Left lung (tissue), 10 donors: Measurements from ENCODE around the gene MED7. TPM values are rescaled to one million over a fixed set of nuclear protein-coding genes. Genes with fewer than 3 reads are reported as not detected.
A peak's percentile ranks its signal among the peaks of the same experiment; 100 is the strongest.

Experiments used
- ATAC-seq: fragments of 200-7000 bp; cut with Tn5 transposase; one replicate; pipeline ENCODE4 v1.9.1; 2020; ENCODE audit warnings: moderate library complexity
- DNase-seq, 4 donors: peaks; one replicate each; pipeline ENCODE4 v3.0.0-alpha.2; 2013 to 2020
- H3K27ac ChIP-seq, 2 donors: fragments of 200-600 bp; sonication (generic) in 1 of 2; one replicate each; pipeline versions ENCODE4 v1.5.0 to v1.8.0; 2020 to 2021
- H3K27me3 ChIP-seq, 2 donors: fragments of 200-600 bp; sonication (generic) in 1 of 2; one replicate each; pipeline versions ENCODE4 v1.5.0 to v1.8.0; 2020 to 2021
- H3K36me3 ChIP-seq, 2 donors: fragments of 200-600 bp; sonication (generic) in 1 of 2; one replicate each; pipeline versions ENCODE4 v1.5.0 to v1.8.0; 2020 to 2021
- H3K4me1 ChIP-seq, 2 donors: fragments of 200-600 bp; one replicate each; pipeline ENCODE4 v1.8.0; 2021
- H3K4me3 ChIP-seq, 2 donors: fragments of 200-600 bp; sonication (generic) in 1 of 2; one replicate each; pipeline versions ENCODE4 v1.5.0 to v1.8.0; 2020 to 2021; ENCODE audit warnings: mild to moderate bottlenecking in 1 of 2
- H3K9me3 ChIP-seq, 2 donors: fragments of 200-600 bp; sonication (generic) in 1 of 2; one replicate each; pipeline versions ENCODE4 v1.5.0 to v1.8.0; 2020 to 2021
- intact Hi-C, 2 donors: fragments of 100-400 bp; cut with DNase I; formaldehyde crosslinking; loops; one replicate each; pipeline versions ENCODE4 v1.11.2 to v1.14.2; 2022
- polyA plus RNA-seq, 6 donors: library from polyadenylated mRNA; unstranded; fragments of 120-200 nt; gene quantifications; one replicate each; pipeline ENCODE4 v1.2.1, GENCODE V29; 2013; ENCODE audit not compliant: insufficient read length in 6 of 6
- total RNA-seq, 2 donors: library from RNA; stranded (reverse); fragmentation: NEBNext Ultra II Directional; extraction: Animal tissue kit (Norgen Biotek cat#: 25700); gene quantifications; one replicate each; pipeline ENCODE4 v1.2.1, GENCODE V29; 2021
- TF ChIP-seq, protein P1 (sequence below), 2 donors: fragments of 200-600 bp; sonication (generic) in 1 of 2; IDR thresholded peaks; one replicate each; pipeline versions ENCODE4 v1.5.0 to v1.8.0; 2021; ENCODE audit warnings: antibody characterized with exemption in 2 of 2
- donor health status: DM: no; HTN: yes; CAD: no.
- donor health status: DM: no; HTN: no; CAD: no.

The MED7 gene
- total and polyA plus RNA-seq, 8 donors, result 7.3 to 18.9 (median 17.4) TPM

DNA sequence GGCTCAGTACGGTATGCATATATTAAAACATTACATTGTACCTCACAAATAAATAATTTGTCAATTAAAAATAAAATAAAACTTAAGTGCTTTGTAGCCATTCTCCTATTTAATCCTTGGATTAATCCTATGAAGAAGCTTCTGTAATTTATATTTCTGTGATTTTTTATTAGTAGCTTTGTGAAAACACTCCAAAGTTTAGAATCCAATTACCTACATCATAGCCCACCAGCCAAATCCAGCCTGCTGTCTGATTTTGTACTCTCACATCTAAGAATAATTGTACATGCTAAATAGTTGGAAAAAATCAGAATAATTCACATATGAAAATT lies 10.4 kb downstream of the MED7 start:
- TF ChIP-seq, protein P1, sequence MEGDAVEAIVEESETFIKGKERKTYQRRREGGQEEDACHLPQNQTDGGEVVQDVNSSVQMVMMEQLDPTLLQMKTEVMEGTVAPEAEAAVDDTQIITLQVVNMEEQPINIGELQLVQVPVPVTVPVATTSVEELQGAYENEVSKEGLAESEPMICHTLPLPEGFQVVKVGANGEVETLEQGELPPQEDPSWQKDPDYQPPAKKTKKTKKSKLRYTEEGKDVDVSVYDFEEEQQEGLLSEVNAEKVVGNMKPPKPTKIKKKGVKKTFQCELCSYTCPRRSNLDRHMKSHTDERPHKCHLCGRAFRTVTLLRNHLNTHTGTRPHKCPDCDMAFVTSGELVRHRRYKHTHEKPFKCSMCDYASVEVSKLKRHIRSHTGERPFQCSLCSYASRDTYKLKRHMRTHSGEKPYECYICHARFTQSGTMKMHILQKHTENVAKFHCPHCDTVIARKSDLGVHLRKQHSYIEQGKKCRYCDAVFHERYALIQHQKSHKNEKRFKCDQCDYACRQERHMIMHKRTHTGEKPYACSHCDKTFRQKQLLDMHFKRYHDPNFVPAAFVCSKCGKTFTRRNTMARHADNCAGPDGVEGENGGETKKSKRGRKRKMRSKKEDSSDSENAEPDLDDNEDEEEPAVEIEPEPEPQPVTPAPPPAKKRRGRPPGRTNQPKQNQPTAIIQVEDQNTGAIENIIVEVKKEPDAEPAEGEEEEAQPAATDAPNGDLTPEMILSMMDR (IDR thresholded peaks at IDR 0.05), result no peak
- H3K4me1 ChIP-seq, result peaks cover 0 to 4% of the 10 kb centered on the region in 2 donors
- H3K27me3 ChIP-seq, result no peaks in the 10 kb centered on the region
- no peak overlapping the region for H3K27ac ChIP-seq
- H3K9me3 ChIP-seq, result no peaks in the 10 kb centered on the region
- peaks cover 0 to 10% of the 10 kb centered on the region in 2 donors for H3K36me3 ChIP-seq
- intact Hi-C loops, result no loop called here
- no peak for ATAC-seq
- H3K4me3 ChIP-seq, result no peak overlapping the region
- DNase-seq, result no peak

DNA sequence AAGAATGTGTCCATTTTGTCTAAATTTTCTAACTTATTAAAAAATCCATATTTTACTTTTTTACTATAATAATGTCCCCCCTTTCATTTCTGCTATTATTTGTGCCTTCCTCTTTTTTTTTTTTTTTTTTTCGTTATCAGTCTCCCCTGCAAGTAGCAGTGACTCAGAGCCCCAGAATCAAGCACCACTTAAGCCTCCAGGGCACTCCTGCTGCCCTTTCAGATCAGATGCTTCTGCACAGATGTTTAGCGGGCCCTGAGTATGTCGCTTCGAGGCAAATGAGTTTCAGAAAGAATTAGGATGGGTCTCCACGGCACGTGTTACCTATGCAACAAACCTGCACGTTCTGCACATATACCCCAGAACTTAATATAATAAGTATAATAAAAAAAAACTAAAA lies 11.7 kb downstream of the MED7 start:
- Histone ChIP-seq H3K4me3 (no peak overlapping the region), H3K4me1 (peaks cover 0 to 4% of the 10 kb centered on the region in 2 donors), H3K36me3 (no peaks in the 10 kb centered on the region), H3K27me3 (no peaks in the 10 kb centered on the region), H3K27ac (no peak overlapping the region), H3K9me3 (no peaks in the 10 kb centered on the region)
- TF ChIP-seq, protein P1 (IDR thresholded peaks at IDR 0.05), result no peak
- ATAC-seq (peak; percentile 91), DNase-seq (no peak)
- intact Hi-C loops, result no loop called here

DNA sequence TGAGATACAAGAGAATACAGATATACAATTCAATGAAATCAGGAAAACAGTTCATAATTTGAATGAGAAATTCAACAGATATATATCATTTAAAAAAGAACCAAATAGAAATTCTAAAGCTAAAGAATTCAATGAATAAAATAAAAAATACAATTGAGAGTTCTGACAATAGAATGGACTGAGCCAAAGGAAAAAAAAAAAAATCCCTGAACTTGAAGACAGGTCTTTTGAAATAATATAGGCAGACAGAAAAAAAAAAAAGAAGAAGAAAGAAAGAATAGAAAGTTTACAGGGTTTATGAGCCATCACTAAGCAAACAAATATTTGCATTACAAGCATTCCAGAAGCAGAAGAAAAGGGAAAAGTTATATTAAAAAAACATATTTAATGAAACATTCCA lies 21.0 kb downstream of the MED7 start:
- no peak for ATAC-seq
- intact Hi-C loops, result no loop called here
- H3K27me3 ChIP-seq, result no peaks in the 10 kb centered on the region
- DNase-seq, result no peak
- H3K4me1 ChIP-seq, result no peaks in the 10 kb centered on the region
- peaks cover 0 to 14% of the 10 kb centered on the region in 2 donors for H3K9me3 ChIP-seq
- H3K36me3 ChIP-seq, result no peaks in the 10 kb centered on the region
- TF ChIP-seq, protein P1 (IDR thresholded peaks at IDR 0.05), result no peak
- no peak overlapping the region for H3K27ac ChIP-seq
- H3K4me3 ChIP-seq, result no peak overlapping the region

DNA sequence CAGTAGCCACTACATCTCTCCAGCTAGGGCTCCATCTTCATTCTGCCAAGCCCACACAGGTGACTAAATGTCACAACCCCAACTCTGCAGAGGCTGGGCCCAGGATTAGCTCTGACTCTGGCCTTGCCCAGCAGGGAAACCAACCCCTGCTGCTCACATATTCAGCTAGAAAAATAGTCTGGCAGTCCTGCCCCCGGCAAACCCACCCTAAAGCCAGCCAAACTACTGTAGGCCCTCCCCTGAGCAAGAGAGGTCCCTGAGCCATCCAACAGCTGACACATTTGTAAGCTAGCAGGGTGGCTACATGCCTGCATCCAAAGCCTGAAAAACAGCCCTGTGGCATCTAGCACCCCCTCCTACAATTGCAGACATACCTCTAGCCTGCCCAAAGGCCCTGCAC lies 22.6 kb downstream of the MED7 start:
- ATAC-seq, result no peak
- intact Hi-C loops, result no loop called here
- Histone ChIP-seq H3K36me3 (no peaks in the 10 kb centered on the region), H3K4me1 (no peaks in the 10 kb centered on the region), H3K9me3 (peaks cover 0 to 14% of the 10 kb centered on the region in 2 donors), H3K27ac (no peak overlapping the region), H3K27me3 (no peaks in the 10 kb centered on the region), H3K4me3 (no peak overlapping the region)
- DNase-seq, result no peak
- TF ChIP-seq, protein P1 (IDR thresholded peaks at IDR 0.05), result no peak

DNA sequence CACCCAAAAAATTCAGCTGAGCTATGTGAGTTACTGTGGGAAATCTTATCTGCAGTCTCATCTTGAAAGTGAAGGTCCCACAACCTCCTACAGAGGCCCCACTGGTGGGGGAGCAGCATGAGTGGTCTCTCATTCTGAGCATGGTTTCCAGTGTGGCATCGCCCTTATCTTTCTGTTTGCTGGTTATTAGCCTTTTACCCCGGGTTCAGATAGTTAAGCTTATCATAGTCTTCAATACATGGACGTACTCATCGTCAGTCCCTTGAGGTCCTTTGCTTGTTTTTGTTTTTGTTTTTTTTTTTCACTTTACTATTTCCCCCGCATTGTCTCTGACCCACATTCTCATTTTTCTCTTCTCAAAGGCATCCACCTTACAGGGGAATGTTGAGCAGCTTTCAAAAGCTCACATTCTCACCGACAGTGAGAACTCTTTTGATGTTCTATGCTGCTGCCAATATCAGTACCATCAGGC lies 26.1 kb downstream of the MED7 start:
- ATAC-seq (no peak), DNase-seq (no peak)
- no peaks in the 10 kb centered on the region for H3K27me3 ChIP-seq
- H3K27ac ChIP-seq, result no peak overlapping the region
- no peak overlapping the region for H3K4me3 ChIP-seq
- intact Hi-C loops, result no loop called here
- no peaks in the 10 kb centered on the region for H3K36me3 ChIP-seq
- H3K9me3 ChIP-seq, result peaks cover 0 to 6% of the 10 kb centered on the region in 2 donors
- TF ChIP-seq, protein P1 (IDR thresholded peaks at IDR 0.05), result no peak
- peaks cover 0 to 7% of the 10 kb centered on the region in 2 donors for H3K4me1 ChIP-seq
